Skeletal muscle tissue (tissue), 4 donors: ENCODE measurements around the gene AQP3. TPM values are rescaled to one million over a fixed set of nuclear protein-coding genes. Genes with fewer than 3 reads are reported as not detected.
A peak's percentile ranks its signal among the peaks of the same experiment; 100 is the strongest.
"Not testable (repeated sequence)": the region's sequence is repeated elsewhere in the genome, so short reads cannot be mapped to it uniquely, and the experiment has no call there.

ENCODE experiments used
- H3K27ac ChIP-seq: one replicate; pipeline ENCODE4 v1.7.0; 2013; ENCODE audit warnings: mild to moderate bottlenecking, low read depth, low read length, inconsistent platforms
- H3K27me3 ChIP-seq, 3 donors: one replicate each; pipeline ENCODE4 v1.7.0; 2013; ENCODE audit warnings: low read length in 3 of 3; ENCODE audit not compliant: control insufficient read depth in 3 of 3, insufficient read depth in 3 of 3
- H3K36me3 ChIP-seq, 3 donors: one replicate each; pipeline ENCODE4 v1.7.0; 2013; ENCODE audit warnings: low read length in 3 of 3; ENCODE audit not compliant: control insufficient read depth in 3 of 3, insufficient read depth in 3 of 3
- H3K4me1 ChIP-seq, 3 donors: one replicate each; pipeline ENCODE4 v1.7.0; 2013; ENCODE audit warnings: low read length in 3 of 3, mild to moderate bottlenecking in 3 of 3; ENCODE audit not compliant: control insufficient read depth in 3 of 3, insufficient read depth in 3 of 3
- H3K4me3 ChIP-seq, 3 donors: one replicate each; pipeline ENCODE4 v1.7.0; 2013; ENCODE audit warnings: low read length in 3 of 3
- H3K9ac ChIP-seq, 3 donors: one replicate each; pipeline ENCODE4 v1.7.0; 2013; ENCODE audit warnings: low read length in 3 of 3, mild to moderate bottlenecking in 3 of 3, moderate library complexity in 2 of 3, low read depth in 1 of 3
- H3K9me3 ChIP-seq, 3 donors: one replicate each; pipeline ENCODE4 v1.7.0; 2013; ENCODE audit warnings: low read length in 3 of 3; ENCODE audit not compliant: control insufficient read depth in 3 of 3
- total RNA-seq: library from RNA; depleted of rRNA; stranded (reverse); fragments of >200 nt; gene quantifications from one replicate; pipeline ENCODE4 v1.2.3, GENCODE V29; 2014
- donor health status: Osteomylitis.

The AQP3 gene
- total RNA-seq, 1 donor from 2014 or later, result 6.8 TPM

DNA sequence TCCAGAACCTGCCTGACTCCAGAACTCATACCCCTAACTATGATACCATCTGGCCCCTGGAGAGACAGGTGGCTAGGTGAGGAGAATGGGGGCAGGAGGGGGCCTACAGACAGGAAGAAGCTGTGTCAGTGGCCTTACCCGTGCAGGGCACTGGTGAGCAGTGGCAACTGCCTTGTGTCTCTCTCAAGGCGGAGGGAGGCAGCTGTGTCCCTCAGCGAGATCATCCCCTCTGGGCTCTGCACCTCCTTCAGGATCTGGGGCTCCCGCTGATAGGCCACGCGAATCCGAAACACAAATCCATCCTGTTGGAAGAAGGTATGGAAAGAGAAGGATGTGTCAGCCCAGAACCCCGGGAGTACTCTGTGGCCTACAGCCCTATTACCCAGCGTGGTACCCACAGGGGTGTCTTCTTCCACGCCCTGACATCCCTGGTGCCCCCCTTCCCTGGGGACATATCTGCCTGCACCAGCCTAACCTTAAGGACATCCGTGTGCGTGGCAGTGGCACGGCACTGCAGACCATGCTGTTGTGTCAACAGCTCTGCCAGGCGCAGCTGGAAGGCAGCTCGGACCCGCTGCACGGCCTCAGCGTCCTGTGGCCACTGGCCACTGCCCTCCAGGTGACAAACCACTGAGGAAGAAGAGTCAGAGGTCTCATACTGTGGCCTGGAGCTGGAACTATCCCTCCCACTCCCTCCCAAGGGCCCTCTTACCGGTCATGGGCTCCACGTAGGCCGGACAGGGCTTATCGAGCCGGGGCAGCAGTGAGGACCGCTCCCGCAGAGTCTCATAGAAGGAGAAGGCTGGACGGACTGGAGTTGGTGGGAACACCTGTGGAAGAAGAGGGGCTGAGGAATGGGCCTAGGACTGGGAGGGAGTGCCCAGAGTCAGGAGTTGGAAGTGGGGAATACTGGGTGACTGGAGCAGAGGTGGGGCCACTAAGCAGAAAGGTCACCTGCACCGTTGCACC is 18.5 kb upstream of the AQP3 start:
- peak overlapping the region in 1 of 3 donors; percentile 16 for H3K9ac ChIP-seq
- H3K36me3 ChIP-seq, result peaks cover 88 to 94% (median 92%) of the 10 kb centered on the region in 3 donors
- no peak overlapping the region for H3K4me3 ChIP-seq
- no peaks in the 10 kb centered on the region for H3K4me1 ChIP-seq
- H3K27me3 ChIP-seq, result no peaks in the 10 kb centered on the region
- no peaks in the 10 kb centered on the region for H3K9me3 ChIP-seq
- H3K27ac ChIP-seq, result no peak overlapping the region

DNA sequence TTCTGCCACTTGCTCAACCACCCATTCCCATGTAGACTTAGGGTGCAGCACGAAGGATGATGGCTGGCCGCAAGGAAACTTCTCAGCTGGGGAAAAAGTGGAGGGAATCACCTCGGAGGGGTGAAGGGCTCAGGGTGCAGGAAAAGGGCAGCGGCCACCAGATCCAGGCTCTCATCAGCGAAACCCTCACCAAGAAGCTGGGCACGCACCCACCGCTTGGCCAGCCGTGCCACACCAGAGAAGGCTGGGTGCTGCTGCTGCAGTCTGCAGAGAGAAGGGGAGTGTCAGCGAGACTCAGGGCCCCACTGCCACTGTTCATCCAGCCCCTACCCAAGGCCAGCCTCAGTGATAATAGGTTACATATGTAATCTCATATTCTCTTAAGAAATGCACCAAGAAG is 17.7 kb upstream of the AQP3 start:
- Histone ChIP-seq H3K27me3 (no peaks in the 10 kb centered on the region), H3K9ac (no peak overlapping the region), H3K4me3 (no peak overlapping the region), H3K9me3 (no peaks in the 10 kb centered on the region), H3K36me3 (peaks cover 89 to 96% (median 93%) of the 10 kb centered on the region in 3 donors), H3K4me1 (no peaks in the 10 kb centered on the region), H3K27ac (no peak overlapping the region)

GRCh38 chr9:33464045-33464636 is 16.7 kb upstream of the AQP3 start:
- Histone ChIP-seq H3K27ac (no peak overlapping the region), H3K4me1 (no peaks in the 10 kb centered on the region), H3K9me3 (no peaks in the 10 kb centered on the region), H3K36me3 (peaks cover 79 to 86% (median 84%) of the 10 kb centered on the region in 3 donors), H3K27me3 (no peaks in the 10 kb centered on the region), H3K4me3 (no peak overlapping the region), H3K9ac (no peak overlapping the region)

DNA sequence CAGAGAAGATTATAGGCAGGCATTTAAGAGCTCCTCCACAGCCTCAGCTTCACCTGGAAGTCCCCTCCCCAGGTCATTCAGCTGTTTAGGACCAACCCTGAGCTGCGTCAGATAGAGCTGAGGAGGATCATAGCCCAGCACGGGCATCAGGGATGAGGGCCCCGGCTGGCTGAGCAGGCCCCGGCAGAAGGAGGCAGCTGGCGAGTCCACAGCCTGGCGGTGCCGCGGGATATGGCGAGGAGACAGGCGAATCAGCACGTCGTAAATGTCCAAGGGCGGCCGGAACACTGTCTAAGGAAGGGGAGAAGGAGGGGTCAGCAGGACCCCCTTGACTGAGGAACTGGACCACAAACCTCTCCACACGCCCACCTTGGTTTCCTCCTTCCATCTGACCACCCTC is 15.8 kb upstream of the AQP3 start:
- Histone ChIP-seq H3K4me1 (no peaks in the 10 kb centered on the region), H3K27me3 (no peaks in the 10 kb centered on the region), H3K9ac (no peak overlapping the region), H3K4me3 (no peak overlapping the region), H3K27ac (no peak overlapping the region), H3K36me3 (peaks cover 70 to 76% (median 74%) of the 10 kb centered on the region in 3 donors), H3K9me3 (no peaks in the 10 kb centered on the region)

DNA sequence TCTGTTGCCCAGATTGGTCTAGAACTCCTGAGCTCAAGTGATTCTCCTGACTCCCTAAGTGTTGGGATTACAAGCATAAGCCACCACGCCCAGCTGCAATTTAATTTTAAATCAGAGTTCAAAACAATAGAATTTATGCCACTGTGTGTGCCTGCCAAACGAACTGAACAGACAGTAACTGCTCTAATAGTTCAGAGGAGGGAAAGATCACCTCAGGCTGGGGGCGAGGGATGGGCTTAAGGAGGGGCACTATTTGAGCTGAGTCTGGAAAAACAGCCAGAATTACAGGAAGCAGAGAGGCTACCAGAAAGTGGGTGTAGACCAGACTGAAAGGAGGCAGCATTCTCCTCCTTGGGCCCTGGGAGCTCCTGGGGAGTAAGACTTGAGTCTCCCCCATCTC is 14.1 kb upstream of the AQP3 start:
- H3K9ac ChIP-seq, result no peak overlapping the region
- no peak overlapping the region for H3K4me3 ChIP-seq
- H3K27ac ChIP-seq, result no peak overlapping the region
- no peaks in the 10 kb centered on the region for H3K27me3 ChIP-seq
- H3K36me3 ChIP-seq, result peaks cover 53 to 60% (median 57%) of the 10 kb centered on the region in 3 donors
- no peaks in the 10 kb centered on the region for H3K9me3 ChIP-seq
- H3K4me1 ChIP-seq, result no peaks in the 10 kb centered on the region

GRCh38 chr9:33460854-33461253 is 13.5 kb upstream of the AQP3 start:
- no peak overlapping the region for H3K27ac ChIP-seq
- H3K36me3 ChIP-seq, result peaks cover 47 to 53% (median 51%) of the 10 kb centered on the region in 3 donors
- H3K9me3 ChIP-seq, result no peaks in the 10 kb centered on the region
- H3K9ac ChIP-seq, result no peak overlapping the region
- H3K27me3 ChIP-seq, result no peaks in the 10 kb centered on the region
- no peaks in the 10 kb centered on the region for H3K4me1 ChIP-seq
- H3K4me3 ChIP-seq, result no peak overlapping the region

- no peaks in the 10 kb centered on the region for H3K4me1 ChIP-seq
- peaks cover 29 to 36% (median 34%) of the 10 kb centered on the region in 3 donors for H3K36me3 ChIP-seq
- no peak overlapping the region for H3K4me3 ChIP-seq
- no peaks in the 10 kb centered on the region for H3K9me3 ChIP-seq
- H3K9ac ChIP-seq, result no peak overlapping the region
- no peaks in the 10 kb centered on the region for H3K27me3 ChIP-seq
- no peak overlapping the region for H3K27ac ChIP-seq
Observed at GRCh38 chr9:33459115-33459514, 11.7 kb upstream of the AQP3 start.

DNA sequence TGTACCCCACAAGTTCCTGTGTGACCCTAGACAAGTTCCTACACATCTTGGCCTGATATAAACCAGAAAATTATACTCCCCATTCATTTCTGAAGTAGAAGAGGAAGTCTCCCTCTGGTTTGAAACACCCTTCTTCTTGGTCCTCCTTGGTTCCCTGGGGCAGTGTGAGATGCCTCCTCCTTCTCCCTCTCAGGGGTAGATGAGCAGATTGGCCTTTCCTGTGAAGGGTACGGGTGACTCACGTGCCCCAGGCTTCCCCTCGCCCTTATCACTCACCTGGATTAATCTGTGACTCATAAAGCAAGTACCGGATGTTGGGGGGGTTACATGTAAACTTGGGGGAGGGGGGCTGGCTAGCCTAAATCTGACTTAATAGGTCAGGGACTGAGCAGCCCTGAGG is 11.1 kb upstream of the AQP3 start:
- Histone ChIP-seq H3K27ac (no peak overlapping the region), H3K4me1 (no peaks in the 10 kb centered on the region), H3K9ac (no peak overlapping the region)

DNA sequence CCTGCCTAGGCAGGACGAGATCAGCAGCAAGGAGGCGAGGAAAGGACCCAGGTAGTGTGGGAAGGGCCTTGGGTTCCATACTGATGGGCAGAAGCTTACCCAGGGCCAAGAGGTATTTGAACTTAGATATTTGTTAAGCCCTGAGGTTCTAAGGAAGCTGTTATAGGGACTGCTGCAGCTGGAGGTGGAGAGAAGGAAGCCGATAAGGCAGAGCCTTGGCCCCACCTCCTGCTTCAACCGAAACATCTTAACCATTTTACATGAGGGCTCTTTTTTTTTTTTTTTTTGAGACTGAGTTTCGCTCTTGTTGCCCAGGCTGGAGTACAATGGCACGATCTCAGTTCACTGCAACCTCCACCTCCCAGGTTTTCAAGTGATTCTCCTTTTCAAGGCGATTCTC is 8.6 kb upstream of the AQP3 start:
- no peak overlapping the region for H3K9ac ChIP-seq
- no peaks in the 10 kb centered on the region for H3K27me3 ChIP-seq
- peaks cover 2 to 6% (median 4%) of the 10 kb centered on the region in 3 donors for H3K36me3 ChIP-seq
- H3K27ac ChIP-seq, result no peak overlapping the region
- no peak overlapping the region for H3K4me3 ChIP-seq
- no peaks in the 10 kb centered on the region for H3K4me1 ChIP-seq
- no peaks in the 10 kb centered on the region for H3K9me3 ChIP-seq

More for the DNA sequence above, 11.1 kb upstream of the AQP3 start:
- peaks cover 22 to 29% (median 28%) of the 10 kb centered on the region in 3 donors for H3K36me3 ChIP-seq
- no peak overlapping the region for H3K4me3 ChIP-seq
- no peaks in the 10 kb centered on the region for H3K9me3 ChIP-seq
- no peaks in the 10 kb centered on the region for H3K27me3 ChIP-seq

- not testable (repeated sequence) for H3K27ac ChIP-seq, H3K36me3 ChIP-seq, H3K9ac ChIP-seq, H3K27me3 ChIP-seq, H3K4me1 ChIP-seq, H3K4me3 ChIP-seq, H3K9me3 ChIP-seq
Observed at GRCh38 chr9:33455456-33455855, 8.1 kb upstream of the AQP3 start.
